Measurements from ENCODE around the gene PLXNB3. TPM values are rescaled to one million over a fixed set of nuclear protein-coding genes. Genes with fewer than 3 reads are reported as not detected.

The PLXNB3 gene
- total RNA-seq, 2 donors from 2014 or later = 40.8 to 52.2 TPM

DNA sequence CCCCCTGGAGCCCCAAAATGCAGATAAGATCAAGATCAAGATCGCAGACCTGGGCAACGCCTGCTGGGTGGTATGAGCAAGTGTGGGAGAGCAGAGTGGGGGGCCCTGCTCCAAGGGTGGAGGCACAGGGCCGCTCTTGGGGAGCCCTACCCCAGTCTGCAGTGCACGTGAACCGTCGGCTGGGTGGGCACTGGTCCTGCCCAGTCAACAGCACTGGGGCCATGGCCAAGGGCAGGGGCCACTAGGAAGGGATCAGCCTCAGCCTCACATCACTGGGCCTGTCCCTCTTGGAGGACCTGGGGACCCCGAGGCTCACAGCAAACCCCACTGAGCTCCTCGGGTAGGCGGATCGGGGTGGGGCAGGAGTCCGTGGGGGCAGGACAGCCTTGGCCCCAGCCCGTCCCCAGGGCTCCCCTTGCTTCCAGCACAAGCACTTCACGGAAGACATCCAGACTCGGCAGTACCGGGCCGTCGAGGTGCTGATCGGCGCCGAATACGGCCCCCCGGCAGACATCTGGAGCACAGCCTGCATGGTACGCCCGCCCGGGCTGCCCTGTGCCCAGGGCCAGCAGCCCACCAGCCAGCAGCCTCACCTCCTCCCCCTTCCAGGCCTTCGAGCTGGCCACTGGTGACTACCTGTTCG is 20.4 kb downstream of the PLXNB3 start:
- ATAC-seq (ENCODE audit: insufficient number of reproducible peaks, low FRiP score, low read depth) (no peak), DNase-seq (ENCODE audit: low spot score) (no peak)
- Histone ChIP-seq H3K9me3 (no peaks in the 10 kb centered on the region), H3K4me3 (no peak overlapping the region), H3K36me3 (peaks cover 7% of the 10 kb centered on the region), H3K4me1 (ENCODE audit: control insufficient read depth in 1 of 2, low read depth in 2 of 2) (peaks cover 0 to 26% of the 10 kb centered on the region in 2 donors), H3K27me3 (replicated peaks; ENCODE audit: insufficient read depth) (no peaks in the 10 kb centered on the region), H3K27ac (no peak overlapping the region)
- TF ChIP-seq, protein P1, sequence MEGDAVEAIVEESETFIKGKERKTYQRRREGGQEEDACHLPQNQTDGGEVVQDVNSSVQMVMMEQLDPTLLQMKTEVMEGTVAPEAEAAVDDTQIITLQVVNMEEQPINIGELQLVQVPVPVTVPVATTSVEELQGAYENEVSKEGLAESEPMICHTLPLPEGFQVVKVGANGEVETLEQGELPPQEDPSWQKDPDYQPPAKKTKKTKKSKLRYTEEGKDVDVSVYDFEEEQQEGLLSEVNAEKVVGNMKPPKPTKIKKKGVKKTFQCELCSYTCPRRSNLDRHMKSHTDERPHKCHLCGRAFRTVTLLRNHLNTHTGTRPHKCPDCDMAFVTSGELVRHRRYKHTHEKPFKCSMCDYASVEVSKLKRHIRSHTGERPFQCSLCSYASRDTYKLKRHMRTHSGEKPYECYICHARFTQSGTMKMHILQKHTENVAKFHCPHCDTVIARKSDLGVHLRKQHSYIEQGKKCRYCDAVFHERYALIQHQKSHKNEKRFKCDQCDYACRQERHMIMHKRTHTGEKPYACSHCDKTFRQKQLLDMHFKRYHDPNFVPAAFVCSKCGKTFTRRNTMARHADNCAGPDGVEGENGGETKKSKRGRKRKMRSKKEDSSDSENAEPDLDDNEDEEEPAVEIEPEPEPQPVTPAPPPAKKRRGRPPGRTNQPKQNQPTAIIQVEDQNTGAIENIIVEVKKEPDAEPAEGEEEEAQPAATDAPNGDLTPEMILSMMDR (IDR thresholded peaks at IDR 0.05) = no peak

DNA sequence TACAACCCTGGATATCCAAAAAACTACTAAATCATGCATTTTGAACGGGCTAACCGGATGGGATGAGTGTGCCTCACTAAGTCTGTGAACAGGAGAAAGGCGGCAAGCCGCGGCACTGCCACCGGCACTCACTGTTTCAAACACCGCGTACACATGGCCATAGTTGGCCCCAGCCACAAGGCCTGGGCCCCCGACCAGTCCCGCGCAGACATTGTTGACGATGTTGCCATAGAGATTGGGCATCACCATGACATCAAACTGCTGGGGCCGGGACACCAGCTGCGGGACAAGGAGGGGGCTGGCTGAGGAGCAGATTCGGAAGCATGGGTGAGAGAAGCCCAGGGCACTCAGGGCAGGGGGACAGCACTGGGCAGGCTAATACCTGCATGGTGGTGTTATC is 22.6 kb downstream of the PLXNB3 start:
- Histone ChIP-seq H3K36me3 (peaks cover 10% of the 10 kb centered on the region), H3K4me1 (ENCODE audit: control insufficient read depth in 1 of 2, low read depth in 2 of 2) (peaks cover 0 to 13% of the 10 kb centered on the region in 2 donors), H3K9me3 (no peaks in the 10 kb centered on the region), H3K4me3 (no peak overlapping the region), H3K27me3 (replicated peaks; ENCODE audit: insufficient read depth) (no peaks in the 10 kb centered on the region), H3K27ac (no peak overlapping the region)
- TF ChIP-seq, protein P1 (IDR thresholded peaks at IDR 0.05) = no peak
- ATAC-seq (ENCODE audit: insufficient number of reproducible peaks, low FRiP score, low read depth) (no peak), DNase-seq (ENCODE audit: low spot score) (no peak)

DNA sequence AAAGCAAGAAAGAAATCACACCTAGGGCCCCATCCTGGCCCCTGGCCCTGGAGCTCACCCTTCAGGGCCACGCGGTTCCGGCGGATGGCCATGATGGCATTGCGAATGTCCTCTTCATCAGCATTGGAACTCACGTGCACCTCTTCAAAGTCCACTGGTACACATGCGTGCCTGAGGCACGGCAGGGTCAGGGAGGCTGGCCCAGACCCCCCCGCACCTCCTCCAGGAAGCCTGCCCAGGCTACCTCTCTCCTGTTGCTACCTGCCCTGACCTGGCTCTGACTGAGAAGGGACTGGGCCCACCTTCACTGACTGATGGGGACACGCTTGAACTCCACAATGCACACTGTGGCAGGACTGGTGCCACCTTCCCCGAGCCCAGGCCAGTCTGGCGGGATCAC is 25.6 kb downstream of the PLXNB3 start:
- no peaks in the 10 kb centered on the region for H3K9me3 ChIP-seq
- H3K36me3 ChIP-seq = peaks cover 10% of the 10 kb centered on the region

GRCh38 chrX:153791104-153791852 is 27.2 kb downstream of the PLXNB3 start:
- no peak overlapping the region for H3K4me3 ChIP-seq
- no peaks in the 10 kb centered on the region for H3K9me3 ChIP-seq
- peaks cover 8 to 33% of the 10 kb centered on the region in 2 donors for H3K4me1 ChIP-seq (ENCODE audit: control insufficient read depth in 1 of 2, low read depth in 2 of 2)
- TF ChIP-seq, protein P1 (IDR thresholded peaks at IDR 0.05) = no peak
- H3K27ac ChIP-seq = no peak overlapping the region
- H3K36me3 ChIP-seq = peaks cover 5% of the 10 kb centered on the region
- no peak for ATAC-seq (ENCODE audit: insufficient number of reproducible peaks, low FRiP score, low read depth)
- no peak for DNase-seq (ENCODE audit: low spot score)
- H3K27me3 ChIP-seq (replicated peaks; ENCODE audit: insufficient read depth) = no peaks in the 10 kb centered on the region

More for the DNA sequence above, 25.6 kb downstream of the PLXNB3 start:
- H3K4me3 ChIP-seq = no peak overlapping the region
- DNase-seq (ENCODE audit: low spot score) (no peak), ATAC-seq (ENCODE audit: insufficient number of reproducible peaks, low FRiP score, low read depth) (no peak)
- no peaks in the 10 kb centered on the region for H3K27me3 ChIP-seq (replicated peaks; ENCODE audit: insufficient read depth)
- H3K4me1 ChIP-seq (ENCODE audit: control insufficient read depth in 1 of 2, low read depth in 2 of 2) = peaks cover 4 to 22% of the 10 kb centered on the region in 2 donors
- H3K27ac ChIP-seq = no peak overlapping the region
- TF ChIP-seq, protein P1 (IDR thresholded peaks at IDR 0.05) = no peak

GRCh38 chrX:153792368-153792767 is 28.3 kb downstream of the PLXNB3 start:
- TF ChIP-seq, protein P1 (IDR thresholded peaks at IDR 0.05) = no peak
- no peaks in the 10 kb centered on the region for H3K27me3 ChIP-seq (replicated peaks; ENCODE audit: insufficient read depth)
- no peak overlapping the region for H3K27ac ChIP-seq
- peaks cover 5% of the 10 kb centered on the region for H3K36me3 ChIP-seq
- ATAC-seq (ENCODE audit: insufficient number of reproducible peaks, low FRiP score, low read depth) (no peak), DNase-seq (ENCODE audit: low spot score) (no peak)
- no peaks in the 10 kb centered on the region for H3K9me3 ChIP-seq
- peaks cover 8 to 35% of the 10 kb centered on the region in 2 donors for H3K4me1 ChIP-seq (ENCODE audit: control insufficient read depth in 1 of 2, low read depth in 2 of 2)
- no peak overlapping the region for H3K4me3 ChIP-seq
